ENCODE measurements around the gene CFAP53.

Gene CFAP53

GRCh38 chr18:50193796-50194630 lies 72.3 kb downstream of the CFAP53 start:
- no peak for DNase-seq

GRCh38 chr18:50192995-50193795 lies 73.1 kb downstream of the CFAP53 start:
- DNase-seq = no peak

GRCh38 chr18:50190926-50191325 lies 75.4 kb downstream of the CFAP53 start:
- DNase-seq = no peak

GRCh38 chr18:50190236-50190635 lies 76.1 kb downstream of the CFAP53 start:
- no peak for DNase-seq

GRCh38 chr18:50189160-50189559 lies 77.1 kb downstream of the CFAP53 start:
- DNase-seq = no peak

- no peak for DNase-seq
Measured at GRCh38 chr18:50188652-50189051, 77.6 kb downstream of the CFAP53 start.

GRCh38 chr18:50187659-50188058 lies 78.6 kb downstream of the CFAP53 start:
- no peak for DNase-seq

- DNase-seq = no peak
Measured at GRCh38 chr18:50186385-50186784, 79.9 kb downstream of the CFAP53 start.

GRCh38 chr18:50183556-50183955 lies 82.7 kb downstream of the CFAP53 start:
- no peak for DNase-seq

- no peak for DNase-seq
Measured at GRCh38 chr18:50182511-50182910, 83.8 kb downstream of the CFAP53 start.

- DNase-seq = no peak
Measured at GRCh38 chr18:50181590-50181989, 84.7 kb downstream of the CFAP53 start.

GRCh38 chr18:50179465-50179864 lies 86.8 kb downstream of the CFAP53 start:
- no peak for DNase-seq

- no peak for DNase-seq
Measured at GRCh38 chr18:50177294-50177992, 88.9 kb downstream of the CFAP53 start.
